Psoas muscle (tissue), 7 donors: Measurements from ENCODE around the gene MEIOSIN. TPM values are rescaled to one million over a fixed set of nuclear protein-coding genes. Genes with fewer than 3 reads are reported as not detected.

Experiments
- polyA plus RNA-seq, 3 donors: library from polyadenylated mRNA; stranded (reverse); fragments of 200-250 nt; gene quantifications; one replicate each; pipeline ENCODE4 v1.2.3, GENCODE V29; 2013
- total RNA-seq, 4 donors: library from RNA; stranded (reverse); fragmentation: NEBNext Ultra II Directional in 2 of 4; extraction: Animal tissue kit (Norgen Biotek cat#: 25700) in 2 of 4; gene quantifications; one replicate each; pipeline versions ENCODE4 v1.2.1 to v1.2.4, GENCODE V29; 2021 to 2023
- donor health status: healthy with polysubstance abuse.
- donor health status: DM: no; HTN: no; CAD: no; lungs with moderate emphysema.
- donor health status: Bipolar disorder and iron deficiency.
- donor health status: healthy.
- donor health status: DM: no; HTN: no; CAD: no.
- donor health status: DM: no; HTN: no; CAD: no.
- donor health status: DM: yes; HTN: yes; CAD: no.

MEIOSIN gene
- total and polyA plus RNA-seq, 7 donors: 0.01 TPM; not detected in 6

Other genes with a start within 250 kb of the MEIOSIN start
- gene RTN2, start 236.4 kb upstream of the MEIOSIN start, total RNA-seq: 100 to 1,000 TPM; 214 to 272 (median 242) TPM
- 100 to 1,000 TPM in 1 of 3 donors, 10 to 100 TPM in 2; 46.6 to 199 (median 85.8) TPM for gene RTN2, start 236.4 kb upstream of the MEIOSIN start, polyA plus RNA-seq
- under 1 TPM in 1 of 4 donors, not detected in 3; 0.60 TPM for gene PPM1N, start 235.0 kb upstream of the MEIOSIN start, total RNA-seq
- gene PPM1N, start 235.0 kb upstream of the MEIOSIN start, polyA plus RNA-seq: under 1 TPM; 0.29 to 0.90 (median 0.31) TPM
- gene VASP, start 226.0 kb upstream of the MEIOSIN start, total RNA-seq: 10 to 100 TPM; 14.2 to 32.8 (median 23.2) TPM
- 10 to 100 TPM; 13.5 to 76.3 (median 14.6) TPM for gene VASP, start 226.0 kb upstream of the MEIOSIN start, polyA plus RNA-seq
- gene OPA3, start 148.6 kb upstream of the MEIOSIN start, total RNA-seq: 10 to 100 TPM; 14.0 to 27.6 (median 17.6) TPM
- 10 to 100 TPM in 2 of 3 donors, 1 to 10 TPM in 1; 9.1 to 15.8 (median 12.4) TPM for gene OPA3, start 148.6 kb upstream of the MEIOSIN start, polyA plus RNA-seq
- gene GPR4, start 131.2 kb upstream of the MEIOSIN start, total RNA-seq: 1 to 10 TPM; 3.0 to 7.5 (median 3.9) TPM
- gene GPR4, start 131.2 kb upstream of the MEIOSIN start, polyA plus RNA-seq: 1 to 10 TPM; 1.6 to 2.6 (median 2.4) TPM
- gene EML2, start 94.0 kb upstream of the MEIOSIN start, total RNA-seq: 10 to 100 TPM; 10.4 to 31.1 (median 18.3) TPM
- gene EML2, start 94.0 kb upstream of the MEIOSIN start, polyA plus RNA-seq: 1 to 10 TPM; 6.2 to 8.3 (median 6.7) TPM
- gene GIPR, start 65.2 kb upstream of the MEIOSIN start, total RNA-seq: not detected
- under 1 TPM in 2 of 3 donors, not detected in 1; under 0.01 to 0.08 TPM for gene GIPR, start 65.2 kb upstream of the MEIOSIN start, polyA plus RNA-seq
- 100 to 1,000 TPM; 205 to 243 (median 222) TPM for gene SNRPD2, start 41.5 kb upstream of the MEIOSIN start, total RNA-seq
- gene SNRPD2, start 41.5 kb upstream of the MEIOSIN start, polyA plus RNA-seq: 100 to 1,000 TPM; 251 to 368 (median 326) TPM
- gene QPCTL, start 40.8 kb upstream of the MEIOSIN start, total RNA-seq: 1 to 10 TPM in 2 of 4 donors, under 1 TPM in 2; 0.84 to 1.6 (median 1.1) TPM
- 1 to 10 TPM in 1 of 3 donors, under 1 TPM in 2; 0.41 to 1.6 (median 0.84) TPM for gene QPCTL, start 40.8 kb upstream of the MEIOSIN start, polyA plus RNA-seq
- gene FBXO46, start 2.5 kb upstream of the MEIOSIN start, total RNA-seq: 10 to 100 TPM in 2 of 4 donors, 1 to 10 TPM in 2; 6.4 to 13.0 (median 9.9) TPM
- gene FBXO46, start 2.5 kb upstream of the MEIOSIN start, polyA plus RNA-seq: 1 to 10 TPM; 4.6 to 9.5 (median 5.0) TPM
- 10 to 100 TPM in 1 of 4 donors, 1 to 10 TPM in 3; 9.2 to 14.5 (median 9.4) TPM for gene SIX5, start 35.8 kb downstream of the MEIOSIN start, total RNA-seq
- 1 to 10 TPM; 7.0 to 9.1 (median 8.7) TPM for gene SIX5, start 35.8 kb downstream of the MEIOSIN start, polyA plus RNA-seq
- gene DMPK, start 49.1 kb downstream of the MEIOSIN start, total RNA-seq: 100 to 1,000 TPM; 132 to 617 (median 337) TPM
- 10 to 100 TPM; 53.0 to 77.7 (median 77.0) TPM for gene DMPK, start 49.1 kb downstream of the MEIOSIN start, polyA plus RNA-seq
- 100 to 1,000 TPM in 1 of 4 donors, 10 to 100 TPM in 3; 50.8 to 104 (median 66.9) TPM for gene DMWD, start 59.4 kb downstream of the MEIOSIN start, total RNA-seq
- 10 to 100 TPM; 38.4 to 61.8 (median 48.2) TPM for gene DMWD, start 59.4 kb downstream of the MEIOSIN start, polyA plus RNA-seq
- under 1 TPM in 2 of 4 donors, not detected in 2; 0.12 to 0.15 TPM for gene RSPH6A, start 81.9 kb downstream of the MEIOSIN start, total RNA-seq
- gene RSPH6A, start 81.9 kb downstream of the MEIOSIN start, polyA plus RNA-seq: under 1 TPM in 2 of 3 donors, not detected in 1; 0.03 to 0.05 TPM
- 10 to 100 TPM; 47.6 to 80.3 (median 56.8) TPM for gene SYMPK, start 129.7 kb downstream of the MEIOSIN start, total RNA-seq
- 10 to 100 TPM; 27.6 to 37.3 (median 36.6) TPM for gene SYMPK, start 129.7 kb downstream of the MEIOSIN start, polyA plus RNA-seq
- gene FOXA3, start 130.9 kb downstream of the MEIOSIN start, total RNA-seq: not detected
- gene FOXA3, start 130.9 kb downstream of the MEIOSIN start, polyA plus RNA-seq: under 1 TPM; 0.05 to 0.35 (median 0.23) TPM
- 10 to 100 TPM; 16.2 to 25.4 (median 21.1) TPM for gene IRF2BP1, start 152.7 kb downstream of the MEIOSIN start, total RNA-seq
- 10 to 100 TPM; 12.6 to 17.6 (median 14.2) TPM for gene IRF2BP1, start 152.7 kb downstream of the MEIOSIN start, polyA plus RNA-seq
- 10 to 100 TPM; 11.3 to 14.8 (median 13.1) TPM for gene MYPOP, start 169.2 kb downstream of the MEIOSIN start, total RNA-seq
- gene MYPOP, start 169.2 kb downstream of the MEIOSIN start, polyA plus RNA-seq: 10 to 100 TPM; 10.6 to 20.7 (median 11.0) TPM
- not detected for gene NANOS2, start 181.3 kb downstream of the MEIOSIN start, total RNA-seq
- gene NANOS2, start 181.3 kb downstream of the MEIOSIN start, polyA plus RNA-seq: not detected
- 1 to 10 TPM; 1.6 to 4.3 (median 2.7) TPM for gene NOVA2, start 240.4 kb downstream of the MEIOSIN start, total RNA-seq
- under 1 TPM; 0.27 to 0.98 (median 0.60) TPM for gene NOVA2, start 240.4 kb downstream of the MEIOSIN start, polyA plus RNA-seq